B cell (primary cell): ENCODE data around the gene TNFRSF1A. TPM values are rescaled to one million over a fixed set of nuclear protein-coding genes. Genes with fewer than 3 reads are reported as not detected.

ENCODE experiments used
- ATAC-seq: fragments of 200-7000 bp; cut with Tn5 transposase; one replicate; pipeline ENCODE4 v1.10.0; 2021; ENCODE audit warnings: low read depth, mild to moderate bottlenecking, moderate number of reproducible peaks, moderate library complexity
- CTCF ChIA-PET: fragments of 350-600 bp; sonication (Branson Sonifier 250); formaldehyde crosslinking; loops from one replicate; lab custom pipeline; 2021; ENCODE audit warnings: antibody characterized with exemption, inconsistent platforms; lab: Charles Lee
- POLR2A ChIA-PET: fragments of 350-600 bp; sonication (Branson Sonifier 250); formaldehyde crosslinking; loops from one replicate; lab custom pipeline; 2021; ENCODE audit warnings: antibody characterized with exemption; lab: Charles Lee
- DNase-seq: peaks from one replicate; pipeline ENCODE4 v3.0.0; 2013
- H2AFZ ChIP-seq: 2 replicates; pipeline ENCODE4 v1.6.1; 2012; ENCODE audit warnings: mild to moderate bottlenecking, low read depth, low read length; ENCODE audit not compliant: insufficient read depth, poor library complexity, severe bottlenecking
- H3K27ac ChIP-seq, 2 donors: 1 replicate in 1 of 2; 2 replicates in 1 of 2; pipeline ENCODE4 v1.5.1; 2012 to 2013; ENCODE audit warnings: low read length in 2 of 2, mild to moderate bottlenecking in 2 of 2, moderate library complexity in 1 of 2
- H3K27me3 ChIP-seq, 4 experiments: fragments of 200-600 bp in 1 of 4; sonication (generic) in 1 of 4; replicated peaks in 1 of 4; 1 replicate in 2 of 4; 2 replicates in 2 of 4; pipeline versions ENCODE4 v1.6.1 to v1.7.0; 2013 to 2016; ENCODE audit warnings: low read length in 3 of 4, mild to moderate bottlenecking in 2 of 4, mixed read lengths in 1 of 4, moderate library complexity in 1 of 4; ENCODE audit not compliant: insufficient read depth in 4 of 4, control insufficient read depth in 3 of 4; ENCODE audit errors: control extremely low read depth in 1 of 4
- H3K36me3 ChIP-seq, 2 experiments: replicated peaks in 1 of 2; 1 replicate in 1 of 2; 2 replicates in 1 of 2; pipeline versions ENCODE4 v1.6.1 to v1.7.1; 2013; ENCODE audit warnings: low read length in 1 of 2; ENCODE audit not compliant: insufficient read depth in 2 of 2, control insufficient read depth in 1 of 2; ENCODE audit errors: control extremely low read depth in 1 of 2, extremely low read depth in 1 of 2
- H3K4me1 ChIP-seq, 2 donors: fragments of 200-600 bp in 1 of 2; sonication (generic) in 1 of 2; 1 replicate in 1 of 2; 2 replicates in 1 of 2; pipeline versions ENCODE4 v1.5.1 to v1.6.1; 2013 to 2017; ENCODE audit warnings: low read length in 2 of 2; ENCODE audit not compliant: control insufficient read depth in 2 of 2, insufficient read depth in 2 of 2
- H3K4me2 ChIP-seq: replicated peaks from 2 replicates; pipeline ENCODE3; 2012; ENCODE audit warnings: mild to moderate bottlenecking, low read depth, low read length; ENCODE audit not compliant: poor library complexity, severe bottlenecking
- H3K4me3 ChIP-seq, 5 experiments: fragments of 200-600 bp in 1 of 5; sonication (generic) in 1 of 5; 1 replicate in 3 of 5; 2 replicates in 2 of 5; pipeline versions ENCODE4 v1.5.1 to v1.7.0; 2011 to 2016; ENCODE audit warnings: low read length in 4 of 5, mild to moderate bottlenecking in 4 of 5, low read depth in 2 of 5, control low read depth in 1 of 5, moderate library complexity in 1 of 5; ENCODE audit not compliant: insufficient read depth in 1 of 5; ENCODE audit errors: control extremely low read depth in 1 of 5, extremely low read depth in 1 of 5
- H3K79me2 ChIP-seq: fragments of 200-600 bp; sonication (generic); one replicate; pipeline ENCODE4 v1.6.0; 2016; ENCODE audit warnings: low read length; ENCODE audit not compliant: control insufficient read depth, insufficient read depth
- H3K9ac ChIP-seq: fragments of 200-600 bp; sonication (generic); 2 replicates; pipeline ENCODE4 v1.6.1; 2017; ENCODE audit warnings: mild to moderate bottlenecking, low read length, moderate library complexity
- H3K9me3 ChIP-seq, 3 donors: one replicate each; pipeline versions ENCODE4 v1.6.1 to v1.7.1; 2013; ENCODE audit warnings: low read length in 2 of 3; ENCODE audit not compliant: control insufficient read depth in 2 of 3, insufficient read depth in 1 of 3; ENCODE audit errors: control extremely low read depth in 1 of 3
- H4K20me1 ChIP-seq: 2 replicates; pipeline ENCODE4 v1.6.0; 2012; ENCODE audit warnings: mild to moderate bottlenecking, low read length; ENCODE audit not compliant: insufficient read depth, control insufficient read depth, poor library complexity, severe bottlenecking
- H3K27ac Mint-ChIP-seq: one replicate; pipeline ENCODE4 v1.8.0; 2021; ENCODE audit warnings: mixed read lengths
- H3K27me3 Mint-ChIP-seq: one replicate; pipeline ENCODE4 v1.8.0; 2021; ENCODE audit warnings: mixed read lengths
- H3K4me1 Mint-ChIP-seq: one replicate; pipeline ENCODE4 v1.8.0; 2021; ENCODE audit warnings: mixed read lengths
- H3K4me3 Mint-ChIP-seq: one replicate; pipeline ENCODE4 v1.8.0; 2021; ENCODE audit warnings: mixed read lengths
- H3K9me3 Mint-ChIP-seq: one replicate; pipeline ENCODE4 v1.8.0; 2022; ENCODE audit warnings: mixed read lengths; ENCODE audit not compliant: insufficient read depth
- CTCF ChIP-seq: fragments of 200-600 bp; IDR thresholded peaks from one replicate; pipeline ENCODE4 v1.8.0; 2022; ENCODE audit warnings: antibody characterized with exemption, mild to moderate bottlenecking
- EZH2 ChIP-seq: IDR thresholded peaks from 2 replicates; pipeline ENCODE4 v1.6.1; 2012; ENCODE audit warnings: borderline replicate concordance, low read depth, mild to moderate bottlenecking, moderate library complexity, low read length; ENCODE audit not compliant: insufficient read depth, poor library complexity, severe bottlenecking
- WGBS: methylation state at CpG from one replicate; pipeline ENCODE4 v1.1.5; 2013; ENCODE audit warnings: missing lambda C conversion rate; ENCODE audit not compliant: insufficient coverage; 5-methylcytosine and 5-hydroxymethylcytosine counted together
- intact Hi-C: fragments of 100-400 bp; cut with micrococcal nuclease; formaldehyde crosslinking; loops from one replicate; pipeline ENCODE4 v1.10.0; 2022
- polyA plus RNA-seq: library from polyadenylated mRNA; depleted of rRNA; stranded (reverse); fragments of >200 nt; gene quantifications from 2 replicates; pipeline ENCODE4 v1.2.3, GENCODE V29; 2012
- total RNA-seq, 2 donors: library from RNA; stranded (reverse); fragments of 120-200 nt in 1 of 2; gene quantifications; 1 replicate in 1 of 2; 2 replicates in 1 of 2; pipeline versions ENCODE4 v1.2.3 to v1.2.4, GENCODE V29; 2013 to 2022

The TNFRSF1A gene
- total and polyA plus RNA-seq, 2 donors (not counting 1 experiment from before 2014, with no cell fraction given) = 0.59 to 1.6 TPM

GRCh38 chr12:6336889-6337853 is 4.7 kb downstream of the TNFRSF1A start:
- Histone ChIP-seq H3K4me3 (peak overlapping the region in 1 of 5 experiments; percentile 28), H3K4me1 (peaks cover 58 to 63% of the 10 kb centered on the region in 2 donors), H2AFZ (peak overlapping the region; percentile 17), H4K20me1 (peaks cover 13% of the 10 kb centered on the region), H3K9me3 (peaks cover 0 to 33% (median 0%) of the 10 kb centered on the region in 3 donors), H3K27me3 (peaks cover 0 to 100% (median 63%) of the 10 kb centered on the region in 4 experiments), H3K79me2 (no peaks in the 10 kb centered on the region), H3K27ac (no peak overlapping the region), H3K36me3 (no peaks in the 10 kb centered on the region), H3K4me2 (peak overlapping the region; percentile 70), H3K9ac (no peak overlapping the region)
- DNase-seq = no peak
- no peaks in the 10 kb centered on the region for H3K9me3 Mint-ChIP-seq
- peaks cover 8% of the 10 kb centered on the region for H3K4me1 Mint-ChIP-seq
- TF ChIP-seq CTCF = no peak
- no peak for TF ChIP-seq EZH2
- CTCF ChIA-PET = interaction anchor here (1.0 to 1.2 kb wide), 2 partner anchors 53 to 87 kb away, joined by 3 to 5 read pairs; no protein-coding TSS in a partner anchor
- no peak overlapping the region for H3K27ac Mint-ChIP-seq
- WGBS = 17% methylated on average over 3 of the region's 15 CpGs
- H3K27me3 Mint-ChIP-seq = peaks cover 51% of the 10 kb centered on the region
- POLR2A ChIA-PET = no interaction called here
- H3K4me3 Mint-ChIP-seq = peak overlapping the region; percentile 46
- intact Hi-C loops = loop anchor here (5.0 to 10.0 kb wide), 2 partner anchors 35 to 128 kb away; no protein-coding TSS in a partner anchor
- ATAC-seq = no peak
